Measurements from ENCODE around the gene SPRYD3.

Gene SPRYD3

GRCh38 chr12:53078425-53079225 lies 565 bp downstream of the SPRYD3 start:
- H3K4me1 ChIP-seq (ENCODE audit: low read length): peaks cover 9% of the 10 kb centered on the region
- H2AFZ ChIP-seq (ENCODE audit: low read depth, low read length): peak overlapping the region; percentile 12; the same call in 1 of the 2 replicates
- peaks cover 5% of the 10 kb centered on the region for H3K27me3 ChIP-seq (ENCODE audit: low read depth, low read length)
- peaks cover 16% of the 10 kb centered on the region for H3K36me3 ChIP-seq (replicated peaks; ENCODE audit: low read depth, low read length)
- H3K79me2 ChIP-seq (ENCODE audit: low read length): 0 out of 2 replicates have a peak, but pooled peaks cover 6% of the 10 kb centered on the region
- H4K20me1 ChIP-seq (ENCODE audit: insufficient read depth, low read length): no peaks in the 10 kb centered on the region
- H3K27ac ChIP-seq (ENCODE audit: low read length): peak overlapping the region; percentile 35
- peak overlapping the region; percentile 85 for H3K4me2 ChIP-seq (ENCODE audit: low read length)
- TF ChIP-seq CTCF (IDR thresholded peaks at IDR 0.05; ENCODE audit: low read depth, low read length) (no peak), EZH2phosphoT487 (IDR thresholded peaks at IDR 0.05; ENCODE audit: low read depth) (no peak)
- H3K4me3 ChIP-seq (ENCODE audit: low read length): peak overlapping the region; percentile 92
- peak overlapping the region; percentile 78 for H3K9ac ChIP-seq (ENCODE audit: low read length)
- no peaks in the 10 kb centered on the region for H3K9me3 ChIP-seq (ENCODE audit: insufficient read depth, low read length)

- no peak overlapping the region for H2AFZ ChIP-seq (ENCODE audit: low read depth, low read length)
- H3K9ac ChIP-seq (ENCODE audit: low read length): no peak overlapping the region
- H3K9me3 ChIP-seq (ENCODE audit: insufficient read depth, low read length): no peaks in the 10 kb centered on the region
- no peak overlapping the region for H3K4me3 ChIP-seq (ENCODE audit: low read length)
- no peak overlapping the region for H3K27ac ChIP-seq (ENCODE audit: low read length)
- 0 out of 2 replicates have a peak, but pooled peaks cover 6% of the 10 kb centered on the region for H3K79me2 ChIP-seq (ENCODE audit: low read length)
- TF ChIP-seq CTCF (IDR thresholded peaks at IDR 0.05; ENCODE audit: low read depth, low read length) (no peak), EZH2phosphoT487 (IDR thresholded peaks at IDR 0.05; ENCODE audit: low read depth) (no peak)
- H3K4me2 ChIP-seq (ENCODE audit: low read length): no peak overlapping the region
- peaks cover 19% of the 10 kb centered on the region for H3K4me1 ChIP-seq (ENCODE audit: low read length)
- peaks cover 18% of the 10 kb centered on the region for H3K36me3 ChIP-seq (replicated peaks; ENCODE audit: low read depth, low read length)
- no peaks in the 10 kb centered on the region for H4K20me1 ChIP-seq (ENCODE audit: insufficient read depth, low read length)
- H3K27me3 ChIP-seq (ENCODE audit: low read depth, low read length): peaks cover 5% of the 10 kb centered on the region
Observed at GRCh38 chr12:53077030-53077429, 2.2 kb downstream of the SPRYD3 start.

- no peak overlapping the region for H3K9ac ChIP-seq (ENCODE audit: low read length)
- peaks cover 22% of the 10 kb centered on the region for H3K36me3 ChIP-seq (replicated peaks; ENCODE audit: low read depth, low read length)
- H2AFZ ChIP-seq (ENCODE audit: low read depth, low read length): no peak overlapping the region
- H3K27ac ChIP-seq (ENCODE audit: low read length): no peak overlapping the region
- H3K4me2 ChIP-seq (ENCODE audit: low read length): no peak overlapping the region
- H3K9me3 ChIP-seq (ENCODE audit: insufficient read depth, low read length): no peaks in the 10 kb centered on the region
- peaks cover 5% of the 10 kb centered on the region for H3K27me3 ChIP-seq (ENCODE audit: low read depth, low read length)
- TF ChIP-seq EZH2phosphoT487 (IDR thresholded peaks at IDR 0.05; ENCODE audit: low read depth): no peak
- TF ChIP-seq CTCF (IDR thresholded peaks at IDR 0.05; ENCODE audit: low read depth, low read length): no peak
- 0 out of 2 replicates have a peak, but pooled peaks cover 6% of the 10 kb centered on the region for H3K79me2 ChIP-seq (ENCODE audit: low read length)
- no peaks in the 10 kb centered on the region for H4K20me1 ChIP-seq (ENCODE audit: insufficient read depth, low read length)
- H3K4me3 ChIP-seq (ENCODE audit: low read length): no peak overlapping the region
- H3K4me1 ChIP-seq (ENCODE audit: low read length): peaks cover 19% of the 10 kb centered on the region
Observed at GRCh38 chr12:53076461-53076860, 2.7 kb downstream of the SPRYD3 start.

- H3K79me2 ChIP-seq (ENCODE audit: low read length): 0 out of 2 replicates have a peak, but pooled peaks cover 6% of the 10 kb centered on the region
- no peak overlapping the region for H3K4me3 ChIP-seq (ENCODE audit: low read length)
- H3K9ac ChIP-seq (ENCODE audit: low read length): no peak overlapping the region
- peaks cover 22% of the 10 kb centered on the region for H3K36me3 ChIP-seq (replicated peaks; ENCODE audit: low read depth, low read length)
- no peak overlapping the region for H3K4me2 ChIP-seq (ENCODE audit: low read length)
- H3K27me3 ChIP-seq (ENCODE audit: low read depth, low read length): no peaks in the 10 kb centered on the region
- no peak overlapping the region for H2AFZ ChIP-seq (ENCODE audit: low read depth, low read length)
- peaks cover 19% of the 10 kb centered on the region for H3K4me1 ChIP-seq (ENCODE audit: low read length)
- H3K9me3 ChIP-seq (ENCODE audit: insufficient read depth, low read length): no peaks in the 10 kb centered on the region
- no peaks in the 10 kb centered on the region for H4K20me1 ChIP-seq (ENCODE audit: insufficient read depth, low read length)
- no peak overlapping the region for H3K27ac ChIP-seq (ENCODE audit: low read length)
- TF ChIP-seq EZH2phosphoT487 (IDR thresholded peaks at IDR 0.05; ENCODE audit: low read depth) (no peak), CTCF (IDR thresholded peaks at IDR 0.05; ENCODE audit: low read depth, low read length) (no peak)
Observed at GRCh38 chr12:53074999-53075370, 4.2 kb downstream of the SPRYD3 start.
